B cell (primary cell): ENCODE data around the gene SUGP1. TPM values are rescaled to one million over a fixed set of nuclear protein-coding genes. Genes with fewer than 3 reads are reported as not detected.

Source experiments
- ATAC-seq: fragments of 200-7000 bp; cut with Tn5 transposase; one replicate; pipeline ENCODE4 v1.10.0; 2021; ENCODE audit warnings: low read depth, mild to moderate bottlenecking, moderate number of reproducible peaks, moderate library complexity
- CTCF ChIA-PET: fragments of 350-600 bp; sonication (Branson Sonifier 250); formaldehyde crosslinking; loops from one replicate; lab custom pipeline; 2021; ENCODE audit warnings: antibody characterized with exemption, inconsistent platforms; lab: Charles Lee
- POLR2A ChIA-PET: fragments of 350-600 bp; sonication (Branson Sonifier 250); formaldehyde crosslinking; loops from one replicate; lab custom pipeline; 2021; ENCODE audit warnings: antibody characterized with exemption; lab: Charles Lee
- DNase-seq: peaks from one replicate; pipeline ENCODE4 v3.0.0; 2013
- H2AFZ ChIP-seq: 2 replicates; pipeline ENCODE4 v1.6.1; 2012; ENCODE audit warnings: mild to moderate bottlenecking, low read depth, low read length; ENCODE audit not compliant: insufficient read depth, poor library complexity, severe bottlenecking
- H3K27ac ChIP-seq, 2 donors: 1 replicate in 1 of 2; 2 replicates in 1 of 2; pipeline ENCODE4 v1.5.1; 2012 to 2013; ENCODE audit warnings: low read length in 2 of 2, mild to moderate bottlenecking in 2 of 2, moderate library complexity in 1 of 2
- H3K27me3 ChIP-seq, 4 experiments: fragments of 200-600 bp in 1 of 4; sonication (generic) in 1 of 4; replicated peaks in 1 of 4; 1 replicate in 2 of 4; 2 replicates in 2 of 4; pipeline versions ENCODE4 v1.6.1 to v1.7.0; 2013 to 2016; ENCODE audit warnings: low read length in 3 of 4, mild to moderate bottlenecking in 2 of 4, mixed read lengths in 1 of 4, moderate library complexity in 1 of 4; ENCODE audit not compliant: insufficient read depth in 4 of 4, control insufficient read depth in 3 of 4; ENCODE audit errors: control extremely low read depth in 1 of 4
- H3K36me3 ChIP-seq, 2 experiments: replicated peaks in 1 of 2; 1 replicate in 1 of 2; 2 replicates in 1 of 2; pipeline versions ENCODE4 v1.6.1 to v1.7.1; 2013; ENCODE audit warnings: low read length in 1 of 2; ENCODE audit not compliant: insufficient read depth in 2 of 2, control insufficient read depth in 1 of 2; ENCODE audit errors: control extremely low read depth in 1 of 2, extremely low read depth in 1 of 2
- H3K4me1 ChIP-seq, 2 donors: fragments of 200-600 bp in 1 of 2; sonication (generic) in 1 of 2; 1 replicate in 1 of 2; 2 replicates in 1 of 2; pipeline versions ENCODE4 v1.5.1 to v1.6.1; 2013 to 2017; ENCODE audit warnings: low read length in 2 of 2; ENCODE audit not compliant: control insufficient read depth in 2 of 2, insufficient read depth in 2 of 2
- H3K4me2 ChIP-seq: replicated peaks from 2 replicates; pipeline ENCODE3; 2012; ENCODE audit warnings: mild to moderate bottlenecking, low read depth, low read length; ENCODE audit not compliant: poor library complexity, severe bottlenecking
- H3K4me3 ChIP-seq, 5 experiments: fragments of 200-600 bp in 1 of 5; sonication (generic) in 1 of 5; 1 replicate in 3 of 5; 2 replicates in 2 of 5; pipeline versions ENCODE4 v1.5.1 to v1.7.0; 2011 to 2016; ENCODE audit warnings: low read length in 4 of 5, mild to moderate bottlenecking in 4 of 5, low read depth in 2 of 5, control low read depth in 1 of 5, moderate library complexity in 1 of 5; ENCODE audit not compliant: insufficient read depth in 1 of 5; ENCODE audit errors: control extremely low read depth in 1 of 5, extremely low read depth in 1 of 5
- H3K79me2 ChIP-seq: fragments of 200-600 bp; sonication (generic); one replicate; pipeline ENCODE4 v1.6.0; 2016; ENCODE audit warnings: low read length; ENCODE audit not compliant: control insufficient read depth, insufficient read depth
- H3K9ac ChIP-seq: fragments of 200-600 bp; sonication (generic); 2 replicates; pipeline ENCODE4 v1.6.1; 2017; ENCODE audit warnings: mild to moderate bottlenecking, low read length, moderate library complexity
- H3K9me3 ChIP-seq, 3 donors: one replicate each; pipeline versions ENCODE4 v1.6.1 to v1.7.1; 2013; ENCODE audit warnings: low read length in 2 of 3; ENCODE audit not compliant: control insufficient read depth in 2 of 3, insufficient read depth in 1 of 3; ENCODE audit errors: control extremely low read depth in 1 of 3
- H4K20me1 ChIP-seq: 2 replicates; pipeline ENCODE4 v1.6.0; 2012; ENCODE audit warnings: mild to moderate bottlenecking, low read length; ENCODE audit not compliant: insufficient read depth, control insufficient read depth, poor library complexity, severe bottlenecking
- H3K27ac Mint-ChIP-seq: one replicate; pipeline ENCODE4 v1.8.0; 2021; ENCODE audit warnings: mixed read lengths
- H3K27me3 Mint-ChIP-seq: one replicate; pipeline ENCODE4 v1.8.0; 2021; ENCODE audit warnings: mixed read lengths
- H3K4me1 Mint-ChIP-seq: one replicate; pipeline ENCODE4 v1.8.0; 2021; ENCODE audit warnings: mixed read lengths
- H3K4me3 Mint-ChIP-seq: one replicate; pipeline ENCODE4 v1.8.0; 2021; ENCODE audit warnings: mixed read lengths
- H3K9me3 Mint-ChIP-seq: one replicate; pipeline ENCODE4 v1.8.0; 2022; ENCODE audit warnings: mixed read lengths; ENCODE audit not compliant: insufficient read depth
- EZH2 ChIP-seq: IDR thresholded peaks from 2 replicates; pipeline ENCODE4 v1.6.1; 2012; ENCODE audit warnings: borderline replicate concordance, low read depth, mild to moderate bottlenecking, moderate library complexity, low read length; ENCODE audit not compliant: insufficient read depth, poor library complexity, severe bottlenecking
- WGBS: methylation state at CpG from one replicate; pipeline ENCODE4 v1.1.5; 2013; ENCODE audit warnings: missing lambda C conversion rate; ENCODE audit not compliant: insufficient coverage; 5-methylcytosine and 5-hydroxymethylcytosine counted together
- intact Hi-C: fragments of 100-400 bp; cut with micrococcal nuclease; formaldehyde crosslinking; loops from one replicate; pipeline ENCODE4 v1.10.0; 2022
- polyA plus RNA-seq: library from polyadenylated mRNA; depleted of rRNA; stranded (reverse); fragments of >200 nt; gene quantifications from 2 replicates; pipeline ENCODE4 v1.2.3, GENCODE V29; 2012
- total RNA-seq, 2 donors: library from RNA; stranded (reverse); fragments of 120-200 nt in 1 of 2; gene quantifications; 1 replicate in 1 of 2; 2 replicates in 1 of 2; pipeline versions ENCODE4 v1.2.3 to v1.2.4, GENCODE V29; 2013 to 2022
- TF ChIP-seq, protein P1 (sequence below): fragments of 200-600 bp; IDR thresholded peaks from one replicate; pipeline ENCODE4 v1.8.0; 2022; ENCODE audit warnings: antibody characterized with exemption, mild to moderate bottlenecking

The SUGP1 gene
- total and polyA plus RNA-seq, 2 donors (not counting 1 experiment from before 2014, with no cell fraction given), result 61.3 to 86.9 TPM

DNA sequence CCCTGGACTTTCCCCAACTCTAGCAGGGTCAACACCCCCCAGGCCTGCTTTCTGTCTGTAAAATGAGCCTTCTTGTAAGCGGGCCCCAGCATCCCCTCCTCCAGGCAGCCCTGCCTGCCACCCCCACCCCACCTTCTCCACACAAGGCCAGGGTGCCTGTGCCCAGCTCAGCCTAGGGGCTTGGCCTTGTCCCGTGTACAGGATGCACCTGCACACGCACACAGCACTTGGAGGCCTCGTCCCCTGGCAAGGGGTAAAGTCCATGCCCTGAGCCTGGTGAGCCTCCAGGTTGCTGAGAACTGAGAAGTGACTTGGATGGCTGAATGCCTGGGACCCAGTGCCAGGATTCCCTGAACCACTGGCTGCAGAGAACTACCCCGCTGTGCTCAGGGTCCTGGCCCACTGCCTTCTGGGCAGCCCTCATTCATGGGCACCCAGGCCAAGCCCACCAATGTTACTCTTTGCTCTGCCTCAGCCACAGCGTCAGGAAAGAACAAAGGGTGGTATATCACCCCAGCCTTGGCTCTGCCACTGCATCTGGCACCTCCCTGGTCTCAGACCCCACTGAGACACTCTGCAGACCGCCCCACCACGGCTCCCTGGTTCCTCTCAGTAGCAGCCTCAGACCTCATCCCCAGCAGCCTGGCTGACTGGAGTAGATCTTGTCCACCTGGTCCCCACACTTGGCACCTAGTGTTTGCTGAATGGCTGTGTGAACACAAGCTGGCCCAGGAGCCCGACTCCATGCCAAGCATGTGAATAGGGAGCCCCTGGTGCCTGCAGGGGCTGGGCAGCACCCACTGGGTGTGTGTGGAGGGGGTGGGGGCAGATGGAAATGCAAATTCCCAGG is 45.4 kb downstream of the SUGP1 start:
- Histone ChIP-seq H3K9me3 (no peaks in the 10 kb centered on the region), H3K4me2 (no peak overlapping the region), H3K4me3 (no peak overlapping the region), H4K20me1 (no peaks in the 10 kb centered on the region), H3K27ac (no peak overlapping the region), H3K79me2 (no peaks in the 10 kb centered on the region), H2AFZ (no peak overlapping the region), H3K9ac (no peak overlapping the region), H3K27me3 (peaks cover 0 to 23% (median 0%) of the 10 kb centered on the region in 4 experiments), H3K36me3 (peaks cover 0 to 36% of the 10 kb centered on the region in 2 experiments), H3K4me1 (peaks cover 0 to 5% of the 10 kb centered on the region in 2 donors)
- no peak overlapping the region for H3K4me3 Mint-ChIP-seq
- CTCF ChIA-PET, result no interaction called here
- H3K27me3 Mint-ChIP-seq, result peaks cover 21% of the 10 kb centered on the region
- DNase-seq (no peak), ATAC-seq (no peak)
- H3K9me3 Mint-ChIP-seq, result no peaks in the 10 kb centered on the region
- peaks cover 5% of the 10 kb centered on the region for H3K4me1 Mint-ChIP-seq
- TF ChIP-seq, protein P1, sequence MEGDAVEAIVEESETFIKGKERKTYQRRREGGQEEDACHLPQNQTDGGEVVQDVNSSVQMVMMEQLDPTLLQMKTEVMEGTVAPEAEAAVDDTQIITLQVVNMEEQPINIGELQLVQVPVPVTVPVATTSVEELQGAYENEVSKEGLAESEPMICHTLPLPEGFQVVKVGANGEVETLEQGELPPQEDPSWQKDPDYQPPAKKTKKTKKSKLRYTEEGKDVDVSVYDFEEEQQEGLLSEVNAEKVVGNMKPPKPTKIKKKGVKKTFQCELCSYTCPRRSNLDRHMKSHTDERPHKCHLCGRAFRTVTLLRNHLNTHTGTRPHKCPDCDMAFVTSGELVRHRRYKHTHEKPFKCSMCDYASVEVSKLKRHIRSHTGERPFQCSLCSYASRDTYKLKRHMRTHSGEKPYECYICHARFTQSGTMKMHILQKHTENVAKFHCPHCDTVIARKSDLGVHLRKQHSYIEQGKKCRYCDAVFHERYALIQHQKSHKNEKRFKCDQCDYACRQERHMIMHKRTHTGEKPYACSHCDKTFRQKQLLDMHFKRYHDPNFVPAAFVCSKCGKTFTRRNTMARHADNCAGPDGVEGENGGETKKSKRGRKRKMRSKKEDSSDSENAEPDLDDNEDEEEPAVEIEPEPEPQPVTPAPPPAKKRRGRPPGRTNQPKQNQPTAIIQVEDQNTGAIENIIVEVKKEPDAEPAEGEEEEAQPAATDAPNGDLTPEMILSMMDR, result no peak
- no peak for TF ChIP-seq EZH2
- WGBS, result 72% methylated on average over 9 of the region's 9 CpGs
- no peak overlapping the region for H3K27ac Mint-ChIP-seq
- POLR2A ChIA-PET, result no interaction called here
- intact Hi-C loops, result no loop called here

DNA sequence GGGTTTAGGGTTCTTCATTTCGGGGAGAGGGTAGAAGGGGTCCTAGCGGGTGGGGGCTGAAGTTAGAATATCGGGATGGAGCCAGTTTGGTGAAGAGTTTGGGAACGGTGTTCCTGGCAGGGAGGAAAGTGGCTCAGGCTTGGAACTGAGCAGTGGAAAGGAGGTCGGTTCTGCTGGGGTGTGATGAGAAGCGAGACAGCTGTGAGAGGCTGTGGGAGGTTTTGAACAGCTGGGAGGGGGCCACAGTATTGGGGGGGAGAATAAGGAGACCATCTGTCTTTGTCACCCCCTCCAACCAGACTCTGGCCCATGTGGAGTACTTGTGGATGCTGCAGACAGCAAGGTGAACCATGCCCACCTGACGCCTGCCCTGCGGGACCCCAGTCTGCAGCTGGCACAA is 46.2 kb downstream of the SUGP1 start:
- H3K4me1 ChIP-seq, result peaks cover 0 to 5% of the 10 kb centered on the region in 2 donors
- WGBS, result 96% methylated on average over 6 of the region's 8 CpGs
- H3K36me3 ChIP-seq, result peaks cover 0 to 28% of the 10 kb centered on the region in 2 experiments
- H3K4me3 ChIP-seq, result no peak overlapping the region
- H3K27me3 Mint-ChIP-seq, result peaks cover 21% of the 10 kb centered on the region
- no peaks in the 10 kb centered on the region for H3K9me3 Mint-ChIP-seq
- ATAC-seq (no peak), DNase-seq (no peak)
- no peak overlapping the region for H3K4me2 ChIP-seq
- no peak overlapping the region for H3K27ac Mint-ChIP-seq
- H3K79me2 ChIP-seq, result no peaks in the 10 kb centered on the region
- no peak overlapping the region for H3K4me3 Mint-ChIP-seq
- H3K9me3 ChIP-seq, result no peaks in the 10 kb centered on the region
- H3K4me1 Mint-ChIP-seq, result peaks cover 5% of the 10 kb centered on the region
- intact Hi-C loops, result no loop called here
- H3K27ac ChIP-seq, result no peak overlapping the region
- H3K27me3 ChIP-seq, result peaks cover 0 to 23% (median 0%) of the 10 kb centered on the region in 4 experiments
- H4K20me1 ChIP-seq, result no peaks in the 10 kb centered on the region
- CTCF ChIA-PET, result no interaction called here
- H3K9ac ChIP-seq, result no peak overlapping the region
- POLR2A ChIA-PET, result no interaction called here
- H2AFZ ChIP-seq, result no peak overlapping the region
- TF ChIP-seq, protein P1, result no peak
- TF ChIP-seq EZH2, result no peak
